SK-N-SH treated with all-trans-retinoic acid at 6 μM for 48 hours (cell line): Measurements from ENCODE around the gene SAMD15.

ENCODE experiments used
- ATAC-seq: fragments of 200-7000 bp; cut with Tn5 transposase; 3 replicates; pipeline ENCODE4 v1.9.1; 2020; ENCODE audit warnings: mild to moderate bottlenecking, moderate library complexity
- BACH2 ChIP-seq: fragments of 250-450 bp; sonication (Bioruptor Pico); IDR thresholded peaks from 2 replicates; pipeline ENCODE4 v1.9.0; 2021; ENCODE audit warnings: mild to moderate bottlenecking, borderline replicate concordance
- ESRRG ChIP-seq: fragments of 250-450 bp; sonication (Bioruptor Pico); IDR thresholded peaks from 2 replicates; pipeline ENCODE4 v1.6.1; 2021; ENCODE audit warnings: mild to moderate bottlenecking
- GLIS3 ChIP-seq: fragments of 250-450 bp; sonication (Bioruptor Pico); IDR thresholded peaks from 2 replicates; pipeline ENCODE4 v1.5.0; 2020; ENCODE audit warnings: mild to moderate bottlenecking, moderate library complexity
- ISL1 ChIP-seq: fragments of 250-450 bp; sonication (Bioruptor Pico); IDR thresholded peaks from 2 replicates; pipeline ENCODE4 v2.1.2; 2022; ENCODE audit warnings: mild to moderate bottlenecking, moderate library complexity
- OSR1 ChIP-seq: fragments of 250-450 bp; sonication (Bioruptor Pico); IDR thresholded peaks from 2 replicates; pipeline ENCODE4 v1.8.0; 2022; ENCODE audit warnings: moderate library complexity, mild to moderate bottlenecking, inconsistent platforms
- PPARA ChIP-seq: fragments of 250-450 bp; sonication (Bioruptor Pico); IDR thresholded peaks from 2 replicates; pipeline ENCODE4 v1.5.0; 2020; ENCODE audit warnings: mild to moderate bottlenecking, borderline replicate concordance
- RARB ChIP-seq: fragments of 250-450 bp; sonication (Bioruptor Pico); IDR thresholded peaks from 2 replicates; pipeline ENCODE4 v1.8.0; 2021; ENCODE audit warnings: mild to moderate bottlenecking, moderate library complexity
- TCF4 ChIP-seq: fragments of 250-450 bp; sonication (Bioruptor Pico); IDR thresholded peaks from 2 replicates; pipeline ENCODE4 v1.8.0; 2021; ENCODE audit warnings: mild to moderate bottlenecking, moderate library complexity, borderline replicate concordance
- ZC3H10 ChIP-seq: fragments of 250-450 bp; sonication (Bioruptor Pico); IDR thresholded peaks from 2 replicates; pipeline ENCODE4 v1.5.1; 2021; ENCODE audit warnings: mild to moderate bottlenecking, moderate library complexity
- ZFP3 ChIP-seq: fragments of 250-450 bp; sonication (Bioruptor Pico); IDR thresholded peaks from 2 replicates; pipeline ENCODE4 v1.5.0; 2020; ENCODE audit warnings: mild to moderate bottlenecking, moderate library complexity
- ZFP30 ChIP-seq: fragments of 450-650 bp; formaldehyde crosslinking; IDR thresholded peaks from 2 replicates; pipeline ENCODE4 v1.5.0; 2022; ENCODE audit warnings: mild to moderate bottlenecking, moderate library complexity
- ZNF565 ChIP-seq: fragments of 450-650 bp; formaldehyde crosslinking; conservative IDR thresholded peaks from 2 replicates; pipeline ENCODE4 v1.5.0; 2020; ENCODE audit warnings: low read depth, mild to moderate bottlenecking, moderate library complexity
- ZNF8 ChIP-seq: fragments of 450-650 bp; formaldehyde crosslinking; IDR thresholded peaks from 2 replicates; pipeline ENCODE4 v1.5.0; 2020; ENCODE audit warnings: mild to moderate bottlenecking, moderate library complexity
- TF ChIP-seq, protein P1 (sequence below): fragments of 250-450 bp; sonication (Bioruptor Pico); IDR thresholded peaks from 2 replicates; pipeline ENCODE4 v1.5.1; 2021; ENCODE audit warnings: mild to moderate bottlenecking, moderate library complexity
- TF ChIP-seq, protein P2 (sequence below): fragments of 250-450 bp; sonication (Bioruptor Pico); IDR thresholded peaks from 2 replicates; pipeline ENCODE4 v1.5.1; 2020; ENCODE audit warnings: low read depth, mild to moderate bottlenecking, moderate library complexity
- TF ChIP-seq, protein P3 (sequence below): fragments of 250-450 bp; sonication (Bioruptor Pico); IDR thresholded peaks from 2 replicates; pipeline ENCODE4 v1.8.0; 2021; ENCODE audit warnings: low read depth, mild to moderate bottlenecking, moderate library complexity, borderline replicate concordance
- TF ChIP-seq, protein P4 (sequence below): fragments of 250-450 bp; sonication (Bioruptor Pico); IDR thresholded peaks from 2 replicates; pipeline ENCODE4 v1.5.0; 2020; ENCODE audit warnings: mild to moderate bottlenecking, moderate library complexity

Gene SAMD15

GRCh38 chr14:77339407-77339806 is 37.8 kb upstream of the SAMD15 start:
- TF ChIP-seq, protein P1, sequence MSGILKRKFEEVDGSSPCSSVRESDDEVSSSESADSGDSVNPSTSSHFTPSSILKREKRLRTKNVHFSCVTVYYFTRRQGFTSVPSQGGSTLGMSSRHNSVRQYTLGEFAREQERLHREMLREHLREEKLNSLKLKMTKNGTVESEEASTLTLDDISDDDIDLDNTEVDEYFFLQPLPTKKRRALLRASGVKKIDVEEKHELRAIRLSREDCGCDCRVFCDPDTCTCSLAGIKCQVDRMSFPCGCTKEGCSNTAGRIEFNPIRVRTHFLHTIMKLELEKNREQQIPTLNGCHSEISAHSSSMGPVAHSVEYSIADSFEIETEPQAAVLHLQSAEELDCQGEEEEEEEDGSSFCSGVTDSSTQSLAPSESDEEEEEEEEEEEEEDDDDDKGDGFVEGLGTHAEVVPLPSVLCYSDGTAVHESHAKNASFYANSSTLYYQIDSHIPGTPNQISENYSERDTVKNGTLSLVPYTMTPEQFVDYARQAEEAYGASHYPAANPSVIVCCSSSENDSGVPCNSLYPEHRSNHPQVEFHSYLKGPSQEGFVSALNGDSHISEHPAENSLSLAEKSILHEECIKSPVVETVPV (CRISPR knock-in tag) = no peak
- no peak for TF ChIP-seq PPARA (CRISPR knock-in tag)
- no peak for TF ChIP-seq BACH2
- TF ChIP-seq, protein P2, sequence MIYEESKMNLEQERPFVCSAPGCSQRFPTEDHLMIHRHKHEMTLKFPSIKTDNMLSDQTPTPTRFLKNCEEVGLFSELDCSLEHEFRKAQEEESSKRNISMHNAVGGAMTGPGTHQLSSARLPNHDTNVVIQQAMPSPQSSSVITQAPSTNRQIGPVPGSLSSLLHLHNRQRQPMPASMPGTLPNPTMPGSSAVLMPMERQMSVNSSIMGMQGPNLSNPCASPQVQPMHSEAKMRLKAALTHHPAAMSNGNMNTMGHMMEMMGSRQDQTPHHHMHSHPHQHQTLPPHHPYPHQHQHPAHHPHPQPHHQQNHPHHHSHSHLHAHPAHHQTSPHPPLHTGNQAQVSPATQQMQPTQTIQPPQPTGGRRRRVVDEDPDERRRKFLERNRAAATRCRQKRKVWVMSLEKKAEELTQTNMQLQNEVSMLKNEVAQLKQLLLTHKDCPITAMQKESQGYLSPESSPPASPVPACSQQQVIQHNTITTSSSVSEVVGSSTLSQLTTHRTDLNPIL (CRISPR knock-in tag) = no peak
- TF ChIP-seq ESRRG (CRISPR knock-in tag) = no peak
- TF ChIP-seq, all 23 proteins: peak for 0
- ATAC-seq = no peak

DNA sequence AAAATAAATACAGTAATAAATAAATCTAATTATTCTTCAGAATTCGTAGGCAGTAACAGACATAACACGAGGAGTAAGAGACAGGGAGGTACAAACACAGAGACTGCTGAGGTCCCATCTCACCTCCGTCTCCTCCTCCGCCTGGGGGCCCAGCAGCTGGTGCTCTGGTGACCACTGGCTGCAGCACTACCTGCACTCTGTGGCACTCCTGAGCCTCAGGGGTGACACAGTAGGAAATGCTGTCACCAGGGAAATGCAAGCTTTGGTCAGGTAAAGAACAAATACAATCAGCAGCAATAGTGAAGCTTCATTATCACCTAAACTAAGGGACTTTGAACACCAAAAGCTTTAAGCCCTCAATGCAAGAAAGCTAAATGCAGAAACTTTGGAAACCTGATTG is 36.8 kb upstream of the SAMD15 start:
- no peak for ATAC-seq
- TF ChIP-seq ZNF565 (CRISPR knock-in tag) (no peak), TCF4 (no peak), ZFP3 (CRISPR knock-in tag) (no peak), ZC3H10 (no peak), OSR1 (CRISPR knock-in tag) (no peak), GLIS3 (CRISPR knock-in tag) (no peak), ISL1 (CRISPR knock-in tag) (no peak), ZNF8 (CRISPR knock-in tag) (no peak), PPARA (CRISPR knock-in tag) (no peak), ZFP30 (CRISPR knock-in tag) (no peak)
- TF ChIP-seq, protein P3, sequence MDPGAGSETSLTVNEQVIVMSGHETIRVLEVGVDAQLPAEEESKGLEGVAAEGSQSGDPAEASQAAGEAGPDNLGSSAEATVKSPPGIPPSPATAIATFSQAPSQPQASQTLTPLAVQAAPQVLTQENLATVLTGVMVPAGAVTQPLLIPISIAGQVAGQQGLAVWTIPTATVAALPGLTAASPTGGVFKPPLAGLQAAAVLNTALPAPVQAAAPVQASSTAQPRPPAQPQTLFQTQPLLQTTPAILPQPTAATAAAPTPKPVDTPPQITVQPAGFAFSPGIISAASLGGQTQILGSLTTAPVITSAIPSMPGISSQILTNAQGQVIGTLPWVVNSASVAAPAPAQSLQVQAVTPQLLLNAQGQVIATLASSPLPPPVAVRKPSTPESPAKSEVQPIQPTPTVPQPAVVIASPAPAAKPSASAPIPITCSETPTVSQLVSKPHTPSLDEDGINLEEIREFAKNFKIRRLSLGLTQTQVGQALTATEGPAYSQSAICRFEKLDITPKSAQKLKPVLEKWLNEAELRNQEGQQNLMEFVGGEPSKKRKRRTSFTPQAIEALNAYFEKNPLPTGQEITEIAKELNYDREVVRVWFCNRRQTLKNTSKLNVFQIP (CRISPR knock-in tag) = no peak
- TF ChIP-seq, protein P2 (CRISPR knock-in tag) = no peak
- TF ChIP-seq, protein P1 (CRISPR knock-in tag) = no peak
- TF ChIP-seq, protein P4, sequence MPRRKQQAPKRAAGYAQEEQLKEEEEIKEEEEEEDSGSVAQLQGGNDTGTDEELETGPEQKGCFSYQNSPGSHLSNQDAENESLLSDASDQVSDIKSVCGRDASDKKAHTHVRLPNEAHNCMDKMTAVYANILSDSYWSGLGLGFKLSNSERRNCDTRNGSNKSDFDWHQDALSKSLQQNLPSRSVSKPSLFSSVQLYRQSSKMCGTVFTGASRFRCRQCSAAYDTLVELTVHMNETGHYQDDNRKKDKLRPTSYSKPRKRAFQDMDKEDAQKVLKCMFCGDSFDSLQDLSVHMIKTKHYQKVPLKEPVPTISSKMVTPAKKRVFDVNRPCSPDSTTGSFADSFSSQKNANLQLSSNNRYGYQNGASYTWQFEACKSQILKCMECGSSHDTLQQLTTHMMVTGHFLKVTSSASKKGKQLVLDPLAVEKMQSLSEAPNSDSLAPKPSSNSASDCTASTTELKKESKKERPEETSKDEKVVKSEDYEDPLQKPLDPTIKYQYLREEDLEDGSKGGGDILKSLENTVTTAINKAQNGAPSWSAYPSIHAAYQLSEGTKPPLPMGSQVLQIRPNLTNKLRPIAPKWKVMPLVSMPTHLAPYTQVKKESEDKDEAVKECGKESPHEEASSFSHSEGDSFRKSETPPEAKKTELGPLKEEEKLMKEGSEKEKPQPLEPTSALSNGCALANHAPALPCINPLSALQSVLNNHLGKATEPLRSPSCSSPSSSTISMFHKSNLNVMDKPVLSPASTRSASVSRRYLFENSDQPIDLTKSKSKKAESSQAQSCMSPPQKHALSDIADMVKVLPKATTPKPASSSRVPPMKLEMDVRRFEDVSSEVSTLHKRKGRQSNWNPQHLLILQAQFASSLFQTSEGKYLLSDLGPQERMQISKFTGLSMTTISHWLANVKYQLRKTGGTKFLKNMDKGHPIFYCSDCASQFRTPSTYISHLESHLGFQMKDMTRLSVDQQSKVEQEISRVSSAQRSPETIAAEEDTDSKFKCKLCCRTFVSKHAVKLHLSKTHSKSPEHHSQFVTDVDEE (CRISPR knock-in tag) = no peak

- TF ChIP-seq GLIS3 (CRISPR knock-in tag) (no peak), OSR1 (CRISPR knock-in tag) (no peak), RARB (CRISPR knock-in tag) (no peak)
- TF ChIP-seq, protein P4 (CRISPR knock-in tag) = no peak
- ATAC-seq = peak; percentile 24; the same call in 2 of the 3 replicates
Measured at GRCh38 chr14:77342726-77343397, 34.3 kb upstream of the SAMD15 start.
